Globus pallidus (tissue), 1 donor: ENCODE data around the gene NECAP2.
A peak's percentile ranks its signal among the peaks of the same experiment; 100 is the strongest.
"Not testable (repeated sequence)": the region's sequence is repeated elsewhere in the genome, so short reads cannot be mapped to it uniquely, and the experiment has no call there.

Source experiments
- DNase-seq: peaks from one replicate; pipeline ENCODE4 v3.0.0-alpha.2; 2015; ENCODE audit warnings: low spot score

The NECAP2 gene

DNA sequence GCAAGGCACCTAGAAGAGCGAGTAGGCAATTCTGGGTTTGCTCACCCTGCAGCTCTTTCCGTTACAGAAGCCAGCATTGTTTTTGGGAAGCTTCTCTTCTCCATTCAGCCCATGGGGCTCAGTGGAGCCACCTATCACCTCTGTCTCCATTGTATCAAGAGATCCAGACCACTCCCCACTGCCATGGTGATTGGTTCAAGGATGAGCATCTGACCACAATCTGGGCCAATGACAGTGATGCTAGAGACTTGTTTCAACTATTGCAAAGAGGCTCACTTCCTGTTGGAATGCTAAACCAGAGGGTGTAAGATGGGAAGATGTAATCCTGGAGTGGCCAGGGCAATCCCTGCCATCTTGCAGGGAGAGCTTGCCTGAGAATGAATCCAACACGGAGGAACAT is 9.9 kb upstream of the NECAP2 start:
- DNase-seq: no peak

DNA sequence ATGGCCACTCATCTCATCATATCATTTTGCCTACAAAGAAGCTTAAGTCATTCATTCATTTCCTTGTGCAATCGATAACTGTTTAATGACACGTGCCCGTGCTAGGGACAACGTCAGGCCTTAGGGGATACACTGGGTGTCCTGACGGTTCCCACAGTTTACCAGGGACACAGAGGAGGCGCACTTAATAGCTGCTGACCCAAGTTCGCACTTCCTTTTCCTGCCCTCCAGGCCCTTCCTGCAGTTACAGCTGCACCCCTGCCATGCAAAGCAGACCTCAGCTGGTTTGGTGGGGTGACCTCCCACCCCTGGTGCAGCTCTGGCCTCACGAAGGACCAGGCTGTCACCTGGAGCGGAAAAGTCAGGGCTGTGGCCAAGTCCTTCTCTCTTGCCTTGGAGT is 7.5 kb upstream of the NECAP2 start:
- no peak for DNase-seq

DNA sequence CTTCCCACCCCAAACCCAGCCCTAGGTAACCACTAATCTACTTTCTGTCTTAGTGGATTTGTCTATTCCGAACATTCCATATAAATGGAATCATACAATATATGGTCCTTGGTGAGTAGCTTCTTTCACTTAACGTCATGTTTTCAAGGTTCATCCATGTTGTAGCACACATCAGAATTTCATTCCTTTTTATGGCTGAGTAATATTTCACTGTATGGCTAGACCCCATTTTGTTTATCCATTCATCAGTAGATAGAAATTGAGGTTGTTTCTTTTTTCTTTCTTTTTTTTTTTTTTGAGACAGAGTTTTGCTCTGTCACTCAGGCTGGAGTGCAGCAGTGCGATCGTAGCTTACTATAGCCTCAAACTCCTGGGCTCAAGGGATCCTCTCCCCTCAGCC is 6.5 kb upstream of the NECAP2 start:
- no peak for DNase-seq

DNA sequence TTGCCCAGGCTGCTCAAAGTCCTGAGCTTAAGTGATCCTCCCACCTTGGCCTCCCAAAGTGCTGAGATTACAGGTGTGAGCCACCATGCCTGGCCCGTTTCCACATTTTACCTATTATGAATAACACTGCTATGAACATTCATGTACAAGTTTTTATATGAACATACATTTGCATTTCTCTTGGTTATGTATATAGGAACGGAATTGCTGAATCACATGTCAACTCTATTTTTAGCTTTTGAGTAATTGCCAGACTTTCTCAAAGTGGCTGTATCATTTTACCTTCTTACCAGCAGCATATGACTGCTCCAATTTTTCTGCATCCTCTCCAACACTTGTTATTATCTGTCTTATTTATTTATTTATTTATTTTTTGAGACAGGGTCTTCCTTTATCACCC is 6.0 kb upstream of the NECAP2 start:
- DNase-seq: no peak

DNA sequence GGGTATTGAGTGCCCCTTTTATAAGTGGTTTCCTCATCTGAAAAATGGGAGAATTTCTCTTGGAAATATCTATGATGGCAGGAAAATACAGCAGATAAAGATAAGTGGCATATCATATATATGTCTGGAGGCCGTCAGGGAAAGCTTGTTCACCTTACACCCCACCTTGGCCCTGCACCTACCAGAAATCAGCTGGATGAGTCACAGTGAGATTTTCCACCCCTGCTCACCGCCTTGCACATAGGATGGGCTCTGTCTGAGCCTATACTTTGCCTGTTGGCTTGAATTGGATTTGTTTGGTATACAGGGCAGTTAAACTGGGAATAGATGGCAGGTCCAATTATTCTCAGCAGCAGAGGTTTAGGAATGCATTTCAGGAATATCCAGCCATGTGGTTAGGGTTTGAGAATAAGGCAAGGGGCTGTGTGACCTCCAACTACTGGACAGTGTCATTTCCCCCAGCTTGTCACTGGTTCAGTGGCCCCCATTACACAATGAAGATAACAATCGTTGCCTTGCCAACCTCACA is 3.5 kb upstream of the NECAP2 start, which contains the start of gene SPATA21:
Gene SPATA21, minus strand, starts transcription at position 479 of the 529 bp plus-strand sequence. CDS start 6,053 bp downstream, outside the sequence.
- no peak for DNase-seq

DNA sequence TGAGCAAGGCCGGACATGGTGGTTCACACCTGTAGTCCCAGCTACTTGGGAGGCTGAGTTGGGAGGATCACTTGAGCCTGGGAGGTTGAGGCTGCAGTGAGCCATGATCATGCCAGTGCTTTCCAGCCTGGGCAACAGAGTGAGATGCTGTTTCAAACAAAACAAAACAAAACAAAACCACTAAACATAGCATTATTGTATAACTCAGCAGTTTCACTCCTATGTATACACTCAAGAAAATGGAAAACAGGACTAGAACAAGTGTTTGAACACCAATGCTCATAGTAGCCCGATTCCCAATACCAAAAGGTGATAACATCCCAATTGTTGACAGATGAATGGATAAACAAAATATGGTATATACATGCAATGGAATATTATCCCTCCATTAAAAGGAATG is 2.0 kb upstream of the NECAP2 start:
- no peak for DNase-seq

DNA sequence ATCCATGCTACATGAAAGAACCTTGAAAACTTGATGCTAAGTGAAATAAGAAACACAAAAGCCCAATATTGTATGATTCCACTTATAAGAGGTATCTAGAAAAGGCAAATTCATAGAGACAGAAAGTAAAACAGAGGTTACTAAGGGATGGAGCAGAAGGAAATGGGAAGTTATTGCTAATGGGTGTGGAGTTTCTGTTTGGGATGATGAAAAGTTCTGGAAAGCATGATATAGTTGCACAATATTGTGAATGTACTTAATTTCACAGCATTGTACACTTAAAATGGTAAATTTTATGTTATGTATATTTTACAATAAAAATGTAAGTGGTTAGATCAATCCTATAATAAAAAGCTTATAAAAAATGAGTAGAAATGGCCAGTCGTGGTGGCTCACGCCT is 1.6 kb upstream of the NECAP2 start:
- no peak for DNase-seq

DNA sequence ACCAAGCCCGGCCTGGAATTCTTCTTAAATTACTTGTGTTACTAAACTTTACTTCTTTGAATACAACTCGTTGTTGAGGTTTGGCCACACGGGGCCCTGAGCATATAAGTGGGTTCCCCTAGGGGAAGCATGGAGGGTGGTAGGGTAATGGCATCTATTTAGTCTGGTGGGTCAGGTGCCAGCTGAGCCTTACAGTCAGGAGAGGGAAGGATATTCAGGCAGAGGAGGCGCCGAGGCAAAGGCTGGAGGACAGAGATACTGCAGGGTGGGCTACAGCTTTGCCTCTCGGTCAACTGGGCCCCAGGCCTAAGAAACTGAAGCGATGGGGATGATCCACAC is 424 bp upstream of the NECAP2 start:
- DNase-seq: no peak

DNA sequence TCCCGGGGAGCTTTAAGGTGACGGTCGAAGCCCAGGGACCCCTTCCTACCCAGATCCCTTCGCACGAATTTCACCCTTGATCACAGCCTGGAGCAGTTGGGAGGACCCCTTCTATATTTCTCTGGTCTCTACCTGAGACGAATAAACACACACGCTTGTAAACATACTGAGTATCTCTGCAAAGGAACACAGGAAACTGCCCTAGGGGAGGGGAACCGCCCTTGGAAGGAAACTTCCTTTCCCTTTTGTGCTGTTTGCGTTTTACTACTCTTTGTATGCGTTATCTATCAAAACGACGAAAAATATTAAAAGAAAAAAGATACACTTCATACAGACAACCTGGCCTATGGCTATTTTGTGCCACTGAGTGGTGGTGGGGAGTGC is 750 bp downstream of the NECAP2 start:
- DNase-seq: no peak

DNA sequence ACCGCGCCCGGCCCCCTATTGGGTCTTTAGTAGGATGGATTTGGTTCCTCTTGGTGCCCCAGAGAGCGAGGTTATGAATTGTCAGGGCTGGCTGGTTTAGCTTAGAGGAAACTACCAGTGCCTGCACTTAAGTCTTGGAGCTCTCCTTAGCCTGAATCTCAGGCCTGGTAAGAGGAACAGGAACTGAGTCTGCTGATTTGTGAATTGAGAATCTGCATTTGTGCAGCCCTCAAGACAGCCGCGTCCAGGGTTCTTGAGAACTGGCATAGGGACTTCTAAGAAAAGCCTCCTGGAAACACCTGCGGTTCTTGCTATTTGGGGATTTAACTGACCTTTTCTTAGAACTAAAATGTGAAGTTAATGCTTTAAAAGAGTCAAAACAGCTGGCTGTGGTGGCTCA is 1.7 kb downstream of the NECAP2 start:
- DNase-seq: no peak

DNA sequence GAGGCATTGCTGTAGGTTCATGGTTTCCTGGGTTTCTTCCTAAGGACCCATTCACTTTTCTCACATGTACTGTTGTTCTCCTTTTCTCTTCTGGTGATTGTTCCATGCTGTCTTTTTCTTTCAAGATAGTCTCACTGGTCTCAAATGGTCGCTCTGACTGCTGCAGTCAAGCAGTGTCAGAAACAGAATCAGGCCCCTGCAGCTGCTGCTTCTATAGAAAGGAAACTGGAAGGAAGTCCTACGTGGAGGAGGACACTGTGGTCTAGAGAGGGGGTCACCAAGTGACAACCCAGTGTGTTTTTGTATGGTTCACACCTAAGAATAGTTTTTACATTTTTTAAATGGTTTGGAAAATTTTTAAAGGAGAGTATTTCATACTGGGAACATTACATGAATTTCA is 2.4 kb downstream of the NECAP2 start:
- no peak for DNase-seq

DNA sequence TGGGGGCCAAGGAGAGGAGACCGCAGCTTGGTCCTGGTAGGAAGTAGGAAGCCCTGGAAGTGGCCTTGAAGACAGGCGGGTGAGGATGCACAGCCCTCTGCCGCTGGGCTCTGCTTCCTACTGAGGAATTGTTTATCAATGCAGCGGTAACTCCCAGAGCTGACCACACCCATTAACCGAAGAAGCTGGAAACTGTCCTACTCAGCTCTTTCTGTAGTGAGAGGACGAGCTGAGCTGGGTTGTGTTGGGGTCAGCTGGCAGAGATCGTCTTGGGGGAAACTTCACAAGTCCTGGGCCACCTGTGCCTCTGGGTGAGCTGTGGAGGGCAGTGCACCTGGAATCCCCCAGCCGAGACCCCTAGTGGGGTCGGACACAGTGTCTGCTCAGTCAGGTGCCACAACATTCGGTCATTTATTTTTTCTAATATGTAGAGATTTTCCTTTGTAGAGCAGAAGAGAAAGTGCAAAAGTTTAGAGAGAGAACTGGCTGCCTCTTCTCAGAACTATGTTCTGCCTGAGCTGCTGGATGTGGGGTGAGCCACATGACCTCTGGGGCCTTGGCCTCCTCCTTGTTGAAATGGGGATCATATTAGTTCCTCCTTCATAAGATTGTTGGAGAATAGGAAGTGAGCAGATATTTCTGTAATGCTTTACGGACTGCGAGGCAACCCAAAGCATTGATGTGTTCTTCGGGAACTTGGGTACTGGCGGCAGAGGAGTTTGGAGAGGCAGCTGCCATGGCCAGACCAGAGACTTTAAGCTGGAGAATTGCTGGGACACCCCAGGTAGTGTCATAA is 3.6 kb downstream of the NECAP2 start:
- no peak for DNase-seq

DNA sequence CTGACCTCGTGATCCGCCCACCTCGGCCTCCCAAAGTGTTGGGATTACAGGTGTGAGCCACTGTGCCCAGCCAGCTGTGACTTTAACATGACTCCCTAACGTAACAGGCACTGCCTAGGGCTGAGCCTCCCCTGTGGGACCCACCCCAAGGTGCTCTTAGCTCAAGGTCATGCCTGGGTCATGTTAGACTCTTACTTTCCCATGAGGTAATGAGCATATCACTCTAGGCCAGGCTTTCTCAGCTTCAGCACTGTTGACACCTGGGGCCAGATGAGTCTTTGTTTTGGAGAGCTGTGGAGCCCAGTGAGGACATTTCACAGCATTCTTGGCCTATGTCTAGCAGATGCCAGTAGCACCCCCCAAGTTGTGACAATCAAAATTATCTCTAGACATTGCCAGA is 4.5 kb downstream of the NECAP2 start:
- DNase-seq: no peak

DNA sequence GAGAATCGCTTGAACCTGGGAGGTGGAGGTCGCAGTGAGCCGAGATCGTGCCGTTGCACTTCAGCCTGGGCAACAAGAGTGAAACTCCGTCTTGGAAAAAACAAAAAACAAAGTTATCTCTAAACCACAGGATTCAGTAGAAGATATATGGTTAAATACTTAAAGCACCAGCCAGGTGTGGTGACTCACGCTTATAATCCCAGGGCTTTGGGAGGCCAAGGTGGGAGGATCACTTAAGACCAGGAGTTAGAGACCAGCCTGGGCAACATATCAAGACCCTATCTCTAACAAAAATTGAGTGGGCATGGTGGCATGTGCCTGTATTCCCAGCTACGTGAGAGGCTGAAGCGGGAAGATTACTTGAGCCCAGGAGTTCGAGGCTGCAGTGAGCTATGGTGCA is 5.6 kb downstream of the NECAP2 start:
- no peak for DNase-seq

DNA sequence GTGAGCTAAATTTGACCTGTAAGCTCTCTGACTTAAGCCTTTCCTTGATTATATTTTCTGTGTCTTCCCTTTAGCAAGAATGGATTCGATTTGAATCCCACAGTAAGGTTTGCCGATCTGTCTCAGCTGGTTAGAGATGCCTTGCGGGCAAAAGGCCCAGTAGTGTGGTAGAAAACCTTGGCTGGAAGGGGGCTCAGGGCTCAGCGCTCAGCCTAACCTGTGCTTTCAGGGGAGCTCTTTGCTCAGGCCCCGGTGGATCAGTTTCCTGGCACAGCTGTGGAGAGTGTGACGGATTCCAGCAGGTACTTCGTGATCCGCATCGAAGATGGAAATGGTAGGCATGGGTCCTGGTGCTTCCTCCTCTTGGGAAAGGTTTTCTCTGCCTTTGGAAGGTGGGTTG is 7.1 kb downstream of the NECAP2 start:
- no peak for DNase-seq

DNA sequence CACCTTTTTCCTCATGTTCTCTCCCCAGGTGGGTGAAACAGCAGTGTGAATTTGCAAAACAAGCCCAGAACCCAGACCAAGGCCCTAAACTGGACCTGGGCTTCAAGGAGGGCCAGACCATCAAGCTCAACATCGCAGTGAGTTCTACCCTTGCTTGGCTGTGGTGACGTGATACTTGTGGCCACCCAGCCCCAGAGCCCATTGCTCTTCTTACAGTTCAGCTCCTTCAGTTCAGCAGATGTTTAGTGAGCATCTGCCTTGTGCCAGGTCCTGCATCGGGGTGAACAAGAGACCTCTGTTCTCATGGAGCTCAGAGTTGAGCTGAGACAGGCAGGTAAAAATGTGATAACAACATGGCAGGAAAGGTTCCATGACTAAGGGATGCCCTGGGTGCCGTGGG is 8.5 kb downstream of the NECAP2 start:
- DNase-seq: no peak

DNA sequence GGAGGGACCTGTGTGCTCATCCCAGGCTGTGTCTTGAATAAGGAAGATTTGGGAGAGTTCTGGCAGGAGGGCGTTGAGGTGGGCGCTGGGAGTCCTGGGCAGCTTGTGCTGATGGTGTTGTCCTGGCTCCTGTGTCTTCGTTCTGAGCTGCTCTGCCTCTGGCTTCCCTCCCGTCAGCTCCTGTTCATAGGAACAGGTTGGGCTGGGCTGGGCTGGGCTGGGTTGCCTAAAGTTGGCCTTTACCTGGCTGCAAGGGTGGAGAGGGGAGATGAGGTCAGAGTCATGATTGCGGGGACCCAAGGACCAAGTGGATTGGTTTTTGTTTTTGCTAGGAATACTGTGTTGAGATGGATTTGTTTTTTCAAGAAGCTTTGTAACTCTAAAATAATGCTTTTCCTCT is 9.1 kb downstream of the NECAP2 start:
- no peak for DNase-seq

DNA sequence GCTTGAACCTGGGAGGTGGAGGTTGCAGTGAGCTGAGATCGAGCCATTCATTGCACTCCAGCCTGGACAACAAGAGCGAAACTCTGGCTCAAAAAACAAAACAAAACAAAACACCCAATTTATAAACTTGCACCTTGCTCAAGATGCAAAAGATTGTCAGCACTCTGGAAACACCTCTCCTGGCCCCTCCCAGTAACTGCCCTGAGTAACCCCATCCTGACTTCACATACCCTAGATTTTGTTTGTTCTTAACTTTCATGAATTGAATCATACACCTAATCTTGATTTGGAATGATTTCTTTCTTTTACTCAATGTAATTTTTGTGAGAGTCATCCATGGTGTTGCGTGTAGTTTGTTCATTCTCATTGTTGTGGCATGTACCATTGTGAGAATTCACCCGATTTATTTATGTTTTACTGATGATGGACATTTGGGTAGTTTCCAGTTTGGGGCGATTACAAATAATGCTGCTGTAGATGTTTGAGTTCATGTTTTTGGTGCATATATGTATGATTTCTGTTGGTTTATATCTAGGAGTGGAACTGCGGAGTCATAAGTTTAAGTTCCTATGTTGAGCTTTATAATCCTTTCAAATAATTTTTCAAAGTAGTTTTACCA is 10.4 kb downstream of the NECAP2 start:
- DNase-seq: no peak

DNA sequence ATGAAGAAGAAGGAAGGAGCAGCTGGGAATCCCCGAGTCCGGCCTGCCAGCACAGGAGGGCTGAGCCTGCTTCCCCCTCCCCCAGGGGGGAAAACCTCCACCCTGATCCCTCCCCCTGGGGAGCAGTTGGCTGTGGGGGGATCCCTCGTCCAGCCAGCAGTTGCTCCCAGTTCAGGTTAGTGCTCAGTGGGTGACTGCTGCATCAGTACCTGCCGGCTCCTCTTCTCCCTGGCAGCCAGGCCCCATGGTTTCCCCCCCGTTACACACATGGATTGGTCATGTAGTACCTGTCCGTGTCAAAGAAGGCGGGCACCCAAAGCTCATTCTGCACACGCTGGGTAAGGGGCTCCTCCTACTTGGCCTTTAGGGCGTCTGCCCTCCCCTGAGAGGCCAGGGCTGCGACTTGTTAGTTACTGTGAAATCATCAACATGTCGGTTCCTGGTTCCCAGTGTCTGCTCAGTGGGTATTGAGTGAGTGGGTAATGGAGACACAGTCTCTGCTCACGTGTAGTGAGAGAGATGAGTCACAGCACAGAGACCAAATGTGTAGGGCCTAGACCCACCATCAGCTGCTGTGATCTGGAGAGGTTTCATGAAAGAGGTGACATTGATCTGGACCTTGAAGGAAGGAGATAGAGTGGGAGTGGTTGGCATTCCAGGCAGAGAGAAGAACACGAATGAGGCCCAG is 11.5 kb downstream of the NECAP2 start:
- no peak for DNase-seq

DNA sequence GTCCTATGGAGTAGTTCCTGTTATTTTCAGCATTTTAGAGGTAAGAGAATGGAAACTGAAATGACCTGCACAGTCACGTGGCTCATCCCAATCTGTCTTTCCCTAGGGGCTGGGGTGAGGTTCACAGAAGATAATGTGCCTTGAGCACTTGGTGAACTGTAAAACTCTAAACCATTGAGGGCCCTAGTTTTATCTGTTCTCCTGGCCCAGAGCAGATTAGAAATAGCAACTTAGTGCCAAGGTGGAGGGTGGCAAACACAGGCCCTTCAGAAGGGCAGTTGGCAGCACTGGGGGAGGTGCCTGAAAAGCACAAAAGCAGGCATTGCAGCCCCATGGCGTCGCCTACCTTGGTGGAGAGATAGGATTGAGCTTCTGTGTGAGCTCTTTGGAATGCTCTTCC is 14.4 kb downstream of the NECAP2 start:
- DNase-seq: not testable (repeated sequence)

DNA sequence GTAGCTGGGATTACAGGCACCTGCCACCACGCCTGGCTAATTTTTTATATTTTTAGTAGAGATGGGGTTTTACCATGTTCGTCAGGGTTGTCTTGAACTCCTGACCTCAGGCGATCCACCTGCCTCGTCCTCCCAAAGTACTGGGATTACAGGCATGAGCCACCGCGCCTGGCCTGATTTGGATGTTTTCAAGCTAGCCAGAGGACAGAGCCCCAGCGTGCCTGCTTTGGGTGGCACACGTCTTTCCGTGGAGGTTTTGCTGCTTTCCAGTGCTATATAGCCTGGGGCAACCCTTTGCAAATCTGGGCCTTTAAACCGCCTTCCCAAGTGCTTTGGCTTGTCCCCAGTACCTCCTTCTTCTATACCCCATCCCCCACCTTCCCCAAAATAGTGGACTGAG is 15.6 kb downstream of the NECAP2 start:
- not testable (repeated sequence) for DNase-seq

DNA sequence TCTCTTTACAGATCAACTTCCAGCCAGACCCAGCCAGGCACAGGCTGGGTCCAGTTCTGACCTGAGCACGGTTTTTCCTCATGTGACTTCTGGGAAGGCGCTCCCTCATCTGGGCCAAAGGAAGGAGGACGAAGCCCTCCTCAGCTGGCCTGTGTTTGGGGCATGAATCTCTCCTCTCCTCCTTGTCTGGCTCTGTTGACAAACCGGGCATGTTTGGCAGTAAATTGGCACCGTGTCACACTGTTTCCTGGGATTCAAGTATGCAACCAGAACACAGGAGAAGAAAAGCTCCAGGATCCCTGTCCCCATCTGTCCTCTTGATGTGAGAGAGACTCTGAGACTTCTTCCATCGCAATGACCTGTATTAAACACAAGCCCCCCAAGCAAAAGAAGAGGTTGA is 18.3 kb downstream of the NECAP2 start:
- DNase-seq: peak; percentile 29

DNA sequence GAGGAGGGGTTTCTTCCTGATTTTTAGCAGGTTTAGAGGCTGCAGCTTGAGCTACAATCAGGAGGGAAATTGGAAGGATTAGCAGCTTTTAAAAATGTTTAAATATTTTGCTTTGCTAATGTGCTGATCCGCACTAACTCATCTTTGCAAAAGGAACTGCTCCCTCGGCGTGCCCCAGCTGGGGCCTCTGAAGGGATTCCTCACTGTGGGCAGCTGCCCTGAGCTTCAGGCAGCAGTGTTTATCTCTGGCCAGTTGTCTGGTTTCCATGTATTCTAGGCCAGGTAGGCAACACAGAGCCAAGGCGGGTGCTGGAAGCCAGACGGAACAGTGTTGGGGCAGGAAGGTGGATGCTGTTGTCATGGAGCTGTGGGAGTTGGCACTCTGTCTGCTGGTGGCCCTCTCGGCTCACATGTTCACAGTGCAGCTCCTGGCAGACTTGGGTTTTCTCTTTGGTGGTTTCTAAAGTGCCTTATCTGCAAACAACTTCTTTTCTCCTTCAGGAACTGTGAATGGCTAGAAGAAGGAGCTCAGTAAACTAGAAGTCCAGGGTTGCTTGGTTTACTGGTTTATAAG is 18.9 kb downstream of the NECAP2 start:
- peak; percentile 33 for DNase-seq
